Stimulated activated CD8-positive, alpha-beta memory T cell treated with anti-CD3 and anti-CD28 coated beads, Interleukin-7, amount 100 ng/mL, for 4 hours (primary cell): ENCODE results near the gene ATP2B2.

Source experiments
- DNase-seq, 2 donors: peaks; one replicate each; pipeline ENCODE4 v3.0.0-alpha.2; 2020; ENCODE audit warnings: low read depth in 2 of 2

The ATP2B2 gene

GRCh38 chr3:10365791-10366190, 139.6 kb downstream of the ATP2B2 start:
- DNase-seq: no peak

DNA sequence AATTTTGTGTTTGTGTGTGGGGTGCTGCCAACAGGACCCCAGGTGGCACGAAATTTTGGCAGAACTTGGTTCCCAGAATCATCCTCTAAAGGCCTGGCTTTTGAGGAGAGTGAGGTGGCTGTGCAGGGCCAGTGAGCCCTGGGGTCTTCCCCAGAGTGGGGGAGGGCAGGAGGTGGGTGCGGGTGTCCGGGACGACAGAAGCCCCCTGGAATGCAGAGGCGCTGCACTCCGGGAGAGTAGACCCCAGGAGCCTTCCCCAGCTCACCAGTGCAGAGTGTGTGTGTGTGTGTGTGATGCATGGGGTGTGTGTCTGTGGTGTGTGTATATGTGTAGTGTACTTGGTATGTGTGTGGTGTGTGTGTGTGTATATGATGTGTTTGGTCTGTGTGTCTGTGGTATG, 140.1 kb downstream of the ATP2B2 start:
- no peak for DNase-seq

DNA sequence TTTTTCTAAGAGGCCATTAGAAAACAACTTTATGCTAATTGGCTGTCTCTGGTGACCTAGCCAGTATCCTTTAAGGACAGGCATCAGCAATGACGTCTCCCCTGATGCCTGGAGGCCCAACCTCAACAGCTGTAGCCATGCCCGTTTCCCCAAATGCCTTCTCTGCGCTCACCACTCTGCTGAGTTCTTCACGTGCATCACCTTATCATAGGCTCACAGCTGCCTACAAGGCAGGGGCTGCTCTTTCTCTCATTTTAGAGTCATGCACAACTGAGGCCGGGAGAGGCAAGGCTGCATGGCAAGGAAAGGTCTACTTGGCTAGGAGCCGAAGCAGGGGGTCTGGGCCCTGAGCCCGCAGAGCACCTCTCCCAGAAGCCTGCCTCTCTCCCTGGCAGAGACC, 140.6 kb downstream of the ATP2B2 start:
- DNase-seq: no peak

DNA sequence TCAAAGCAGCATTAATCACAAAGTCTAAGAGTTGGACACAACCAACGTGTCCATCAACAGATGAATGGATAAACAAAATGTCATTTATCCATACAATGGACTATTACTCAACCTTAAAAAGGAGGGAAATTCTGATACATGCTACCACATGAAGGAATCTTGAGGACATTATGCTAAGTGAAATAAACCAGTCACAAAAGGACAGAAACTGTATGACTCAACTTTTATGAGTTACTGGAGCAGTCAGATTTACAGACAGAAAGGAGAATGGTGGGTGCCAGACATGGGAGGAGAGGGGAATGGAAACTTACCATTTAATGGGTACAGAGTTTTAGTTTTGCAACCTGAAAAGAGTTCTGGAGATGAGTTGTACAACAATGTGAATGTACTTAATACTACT, 141.5 kb downstream of the ATP2B2 start:
- DNase-seq: no peak

DNA sequence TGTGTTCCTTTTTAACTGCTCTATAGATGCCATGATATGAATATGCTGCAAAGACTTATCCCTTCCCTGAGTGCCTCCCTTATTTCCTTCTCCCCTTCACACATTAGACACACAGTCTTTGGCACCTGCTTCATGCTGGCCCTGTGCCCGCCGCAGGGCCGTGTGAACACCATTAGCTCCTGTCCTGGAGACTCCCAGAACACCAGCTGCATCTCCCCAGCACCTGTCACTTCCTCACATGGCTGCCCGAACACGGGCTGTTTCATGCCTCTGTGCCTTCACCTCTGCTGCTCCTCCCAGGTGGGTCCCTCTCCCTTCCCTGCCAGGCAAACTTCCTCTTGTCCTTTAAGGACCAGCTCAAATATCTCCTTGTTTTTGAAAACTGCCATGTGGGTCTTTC, 144.0 kb downstream of the ATP2B2 start:
- no peak for DNase-seq

DNA sequence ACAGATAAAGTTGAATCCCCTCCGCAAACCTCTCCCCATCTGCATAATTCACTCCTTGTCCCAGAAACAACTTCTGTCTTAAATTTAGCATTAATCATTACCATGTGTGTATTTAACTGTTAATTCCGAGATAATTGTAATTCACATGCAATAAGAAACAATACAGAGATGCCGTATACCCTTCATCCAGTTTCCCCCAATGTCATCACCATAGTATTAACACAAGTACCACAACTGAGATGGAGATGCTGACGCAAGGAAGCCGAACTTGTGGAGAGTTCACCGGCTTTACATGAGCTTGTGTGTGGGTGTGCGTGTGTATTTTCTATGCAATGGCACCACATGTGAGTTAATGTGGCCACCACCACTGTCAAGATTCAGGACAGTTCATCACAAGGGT, 144.9 kb downstream of the ATP2B2 start:
- no peak for DNase-seq

GRCh38 chr3:10359761-10360161, 145.6 kb downstream of the ATP2B2 start:
- no peak for DNase-seq

DNA sequence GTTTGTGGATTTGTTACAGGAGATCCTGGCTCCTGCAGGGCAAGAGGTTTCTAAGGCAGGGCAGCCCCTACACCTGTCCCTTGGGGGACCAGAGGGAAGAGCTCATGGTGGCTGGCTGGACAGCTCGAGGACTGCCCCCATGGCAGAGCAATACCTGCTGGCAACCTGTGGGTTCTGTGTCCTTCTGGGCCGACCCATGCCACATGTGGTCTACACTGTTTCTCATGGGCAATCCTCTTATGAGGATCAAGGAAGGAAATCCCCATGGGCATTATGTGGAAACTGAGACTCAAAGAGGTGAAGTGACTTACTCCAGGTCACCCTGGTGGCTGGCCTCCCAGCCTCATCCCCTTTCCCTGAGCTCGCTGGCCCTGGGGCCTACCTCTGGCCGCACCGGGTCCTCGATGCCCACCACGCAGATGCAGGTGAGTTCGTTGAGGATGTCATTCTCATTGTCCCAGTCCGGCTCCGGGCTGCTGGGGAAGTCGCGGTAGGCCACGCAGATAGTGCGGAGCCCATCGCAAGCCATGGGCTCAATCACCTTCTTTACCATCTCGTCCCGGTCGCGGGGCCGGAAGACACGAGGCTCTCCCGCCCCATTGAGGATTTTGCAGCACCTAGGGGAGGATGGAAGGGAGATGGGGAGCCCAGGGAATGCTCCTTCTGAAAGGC, 146.9 kb downstream of the ATP2B2 start:
- no peak for DNase-seq

GRCh38 chr3:10357592-10358308, 147.6 kb downstream of the ATP2B2 start:
- DNase-seq: no peak

DNA sequence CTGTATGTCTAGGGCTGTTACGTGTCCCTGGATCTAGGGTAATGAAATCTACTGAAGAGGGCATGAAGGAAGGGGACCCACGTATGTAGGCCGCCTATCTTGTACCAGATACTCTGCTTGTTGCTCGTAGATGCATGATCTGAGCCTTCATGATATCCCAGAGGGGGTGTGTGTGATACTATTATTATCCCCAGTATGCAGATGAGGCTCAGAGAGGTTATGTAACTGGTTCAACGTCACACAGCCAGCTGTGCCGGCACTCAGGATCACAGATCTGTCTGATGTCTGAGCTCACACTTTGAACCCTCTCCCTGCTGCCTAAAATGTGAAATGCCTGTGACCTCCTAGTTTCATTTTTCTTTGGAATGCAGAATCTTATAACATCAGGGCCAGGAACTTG, 148.3 kb downstream of the ATP2B2 start:
- no peak for DNase-seq

DNA sequence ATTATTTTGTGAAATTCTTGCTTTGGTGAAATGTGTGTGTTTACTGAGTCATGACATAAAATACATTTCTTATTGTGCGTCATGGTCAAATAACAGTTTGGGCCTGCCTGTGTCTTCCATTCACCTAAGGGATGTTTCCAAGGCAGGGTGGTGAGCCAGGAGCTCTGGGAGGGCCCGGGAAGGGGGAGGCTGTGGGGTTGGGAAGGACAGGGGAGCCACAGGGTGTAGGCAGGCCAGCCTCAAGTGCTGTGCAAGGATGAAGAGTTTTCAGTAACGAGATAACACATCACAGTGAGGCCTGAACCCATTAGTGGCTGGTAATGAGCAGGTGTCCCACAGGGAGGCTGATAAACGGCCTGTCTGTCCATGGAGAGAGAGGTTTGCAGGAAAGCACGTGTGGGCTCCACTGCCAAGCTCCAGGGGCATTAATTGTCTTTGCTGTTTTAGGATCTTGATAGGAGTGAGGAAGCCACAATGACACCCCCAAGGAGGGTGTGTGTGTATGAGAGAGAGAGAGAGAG, 148.9 kb downstream of the ATP2B2 start:
- no peak for DNase-seq

GRCh38 chr3:10354361-10355015, 150.9 kb downstream of the ATP2B2 start:
- DNase-seq: no peak

- no peak for DNase-seq
Measured at GRCh38 chr3:10353661-10354360, 151.6 kb downstream of the ATP2B2 start.

- DNase-seq: no peak
Measured at GRCh38 chr3:10353160-10353559, 152.2 kb downstream of the ATP2B2 start.

- no peak for DNase-seq
Measured at GRCh38 chr3:10352146-10352911, 153.1 kb downstream of the ATP2B2 start.

- no peak for DNase-seq
Measured at GRCh38 chr3:10351013-10351735, 154.2 kb downstream of the ATP2B2 start.

GRCh38 chr3:10350324-10350985, 154.9 kb downstream of the ATP2B2 start:
- DNase-seq: no peak

DNA sequence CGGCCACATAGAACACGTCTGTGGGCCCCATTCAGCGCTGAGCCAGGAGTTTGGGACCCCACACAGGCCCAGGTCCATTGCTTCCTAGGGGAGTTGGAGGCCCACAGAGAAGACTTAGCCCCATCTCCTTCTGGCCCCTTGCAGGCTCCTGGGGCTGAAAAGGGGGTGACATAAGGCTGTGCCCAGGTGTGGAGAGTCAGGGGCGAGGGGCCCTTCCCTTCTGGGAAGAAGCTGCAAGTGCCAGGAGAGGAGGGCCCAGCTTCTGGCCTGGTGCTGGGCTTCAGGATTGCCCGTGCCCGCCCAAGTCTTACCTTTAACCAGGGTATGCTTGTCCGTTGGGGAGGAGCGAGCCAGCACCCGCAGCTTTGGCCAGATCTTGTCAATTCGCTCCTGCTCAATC, 155.6 kb downstream of the ATP2B2 start:
- DNase-seq: no peak

GRCh38 chr3:10348404-10348721, 157.0 kb downstream of the ATP2B2 start:
- DNase-seq: no peak

GRCh38 chr3:10347648-10348403, 157.6 kb downstream of the ATP2B2 start:
- DNase-seq: no peak
